Stimulated activated CD8-positive, alpha-beta memory T cell treated with anti-CD3 and anti-CD28 coated beads, Interleukin-15, amount 100 ng/mL, for 4 hours (primary cell): ENCODE results near the gene ATAD1.
"Not testable (repeated sequence)": the region's sequence is repeated elsewhere in the genome, so short reads cannot be mapped to it uniquely, and the experiment has no call there.

Experiments
- DNase-seq, 2 donors: peaks; one replicate each; pipeline ENCODE4 v3.0.0-alpha.2; 2020; ENCODE audit warnings: low read depth in 2 of 2

The ATAD1 gene, protein sequence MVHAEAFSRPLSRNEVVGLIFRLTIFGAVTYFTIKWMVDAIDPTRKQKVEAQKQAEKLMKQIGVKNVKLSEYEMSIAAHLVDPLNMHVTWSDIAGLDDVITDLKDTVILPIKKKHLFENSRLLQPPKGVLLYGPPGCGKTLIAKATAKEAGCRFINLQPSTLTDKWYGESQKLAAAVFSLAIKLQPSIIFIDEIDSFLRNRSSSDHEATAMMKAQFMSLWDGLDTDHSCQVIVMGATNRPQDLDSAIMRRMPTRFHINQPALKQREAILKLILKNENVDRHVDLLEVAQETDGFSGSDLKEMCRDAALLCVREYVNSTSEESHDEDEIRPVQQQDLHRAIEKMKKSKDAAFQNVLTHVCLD

DNA sequence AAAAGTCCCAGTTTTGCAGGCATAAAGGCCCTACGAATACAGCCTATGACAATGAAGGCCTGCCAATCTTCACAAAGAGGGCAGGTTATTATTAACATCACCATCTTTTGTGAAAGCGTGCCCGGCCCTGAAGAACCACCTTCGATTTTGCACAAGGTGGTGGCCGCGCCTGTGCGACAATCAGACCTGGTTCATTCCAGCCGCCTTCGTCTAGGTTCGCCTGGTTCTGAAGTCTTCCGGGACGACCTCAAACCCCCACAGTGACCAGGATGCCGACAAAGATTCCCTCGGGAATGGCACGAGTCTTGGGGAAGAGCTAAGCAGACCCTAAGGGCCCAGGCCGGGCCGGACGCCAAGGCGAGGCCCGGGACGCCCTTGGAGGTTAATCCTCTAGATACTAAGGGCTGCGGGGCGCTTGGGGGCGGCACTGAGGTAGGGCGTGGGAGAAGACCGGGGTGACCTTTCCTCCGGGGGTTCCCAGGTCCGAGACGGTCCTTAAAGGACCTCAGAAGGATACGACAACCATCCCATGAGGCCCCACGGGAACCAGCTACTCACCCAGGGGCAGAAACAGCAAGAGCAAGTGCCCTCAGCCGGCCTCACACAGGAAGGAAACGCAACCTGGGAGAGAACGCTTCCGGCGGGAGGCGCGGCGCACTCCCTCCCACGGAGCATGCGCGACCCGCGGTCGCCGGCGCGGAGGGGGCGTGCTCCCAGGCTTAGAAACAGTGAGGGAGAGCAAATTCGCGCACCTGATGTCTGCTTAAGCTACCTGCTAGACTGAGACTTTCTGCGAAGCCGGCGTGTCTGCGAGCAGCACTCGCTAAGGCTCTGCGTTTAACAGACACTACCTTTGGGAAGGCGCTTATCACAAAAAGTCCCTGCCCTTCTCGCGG is at the start of gene ATAD1:
Gene ATAD1, minus strand, starts transcription at position 618 of the 896 bp plus-strand sequence. CDS start 3,627 bp downstream, outside the sequence.
- DNase-seq = peak; percentile 76 to 79

DNA sequence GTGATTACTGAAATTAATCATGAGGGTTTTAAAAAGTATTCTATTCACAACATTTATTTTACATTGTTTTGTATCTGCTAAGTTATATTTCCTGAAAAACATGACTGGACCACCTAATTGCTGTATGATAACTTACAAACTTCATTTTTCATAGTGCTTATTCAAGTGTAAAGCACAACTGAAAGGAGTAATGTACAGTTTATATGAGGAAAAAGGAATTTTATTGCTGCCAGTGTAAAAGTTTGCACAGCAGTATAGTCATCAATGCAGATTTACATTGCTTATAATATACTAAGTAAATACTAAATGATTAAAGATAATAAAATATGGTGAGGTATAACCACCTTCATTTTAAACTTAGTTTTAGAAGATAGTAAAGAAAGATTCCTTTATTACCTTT is 49.4 kb upstream of the ATAD1 start:
- no peak for DNase-seq

DNA sequence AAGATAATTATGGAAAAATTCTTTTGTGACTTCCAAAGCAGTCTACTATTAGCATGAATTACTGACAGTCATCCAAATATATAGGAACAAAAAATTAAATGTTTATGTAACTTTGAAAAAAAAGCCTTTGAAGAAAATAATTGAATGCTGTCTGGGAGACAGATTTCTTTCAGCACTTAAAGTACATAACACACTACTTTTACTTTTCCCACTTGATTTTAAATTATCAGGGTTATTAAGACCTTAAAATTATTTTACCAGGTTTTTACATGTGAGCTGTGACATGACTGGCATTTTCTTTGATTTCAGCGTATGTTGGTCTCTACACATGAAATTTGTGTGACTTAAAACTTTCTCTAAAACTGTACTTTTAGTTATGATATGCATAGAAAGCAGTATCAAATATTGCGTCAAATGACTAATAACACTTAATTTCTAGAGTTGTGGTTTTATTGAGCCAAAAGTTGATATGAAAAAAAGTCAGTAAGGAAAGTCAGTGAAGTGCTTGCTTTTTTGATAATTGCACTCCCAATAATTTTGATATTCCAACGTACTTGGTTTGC is 48.5 kb upstream of the ATAD1 start:
- DNase-seq = no peak

DNA sequence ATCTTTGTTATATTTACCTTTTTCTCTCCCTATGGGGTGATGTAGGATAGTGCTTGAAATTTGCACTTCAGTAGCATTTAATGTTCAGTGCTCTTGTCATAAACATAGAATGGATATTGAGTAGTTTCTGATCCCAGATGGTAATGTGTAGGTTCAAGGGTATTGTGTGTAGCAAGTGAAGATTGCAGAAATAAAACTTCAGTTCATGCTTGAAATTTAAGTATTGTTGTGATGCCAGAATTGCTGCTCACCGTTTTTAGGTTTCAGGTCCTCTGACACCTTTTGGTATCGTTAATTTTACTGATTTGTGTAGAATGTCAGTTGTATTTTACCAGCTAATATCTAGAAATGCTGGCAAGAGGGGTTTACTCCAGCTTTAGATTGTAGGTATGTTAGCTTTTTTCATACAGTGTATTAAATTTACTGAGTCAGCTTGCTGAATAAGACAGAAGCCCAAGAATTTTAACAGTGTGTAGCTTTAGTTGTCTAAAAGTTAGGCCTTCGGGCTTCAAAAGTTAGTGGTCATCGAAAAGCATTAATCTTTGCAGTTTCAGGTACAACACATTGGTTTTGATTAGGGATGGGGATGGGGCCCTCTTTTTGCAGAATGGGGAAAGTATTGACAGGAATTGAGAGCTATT is 47.3 kb upstream of the ATAD1 start:
- no peak for DNase-seq

DNA sequence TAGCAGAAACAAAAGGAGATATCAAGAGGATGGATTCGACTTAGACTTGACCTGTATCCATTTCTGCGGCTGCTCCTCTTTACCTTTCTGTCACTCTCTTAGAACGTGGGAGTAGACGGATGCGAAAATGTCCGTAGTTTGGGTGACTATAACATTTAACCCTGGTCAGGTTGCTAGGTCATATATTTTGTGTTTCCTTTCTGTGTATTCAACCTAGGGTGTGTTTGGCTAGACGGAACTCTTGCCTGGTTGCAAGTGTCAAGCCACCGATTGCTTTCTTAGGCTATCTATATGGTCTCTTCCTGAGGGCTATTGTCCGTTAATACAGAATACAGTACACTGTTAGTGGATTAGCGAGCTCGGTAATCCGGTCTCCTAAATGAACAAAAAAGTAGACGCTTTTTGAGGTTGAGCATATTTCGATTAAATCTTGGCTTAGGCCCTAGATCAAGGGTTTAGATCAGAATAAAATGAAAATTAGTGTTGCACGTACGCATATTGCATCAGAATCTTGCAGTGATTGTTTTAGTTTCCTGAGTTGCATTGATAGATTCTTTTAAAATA is 46.6 kb upstream of the ATAD1 start:
- no peak for DNase-seq

DNA sequence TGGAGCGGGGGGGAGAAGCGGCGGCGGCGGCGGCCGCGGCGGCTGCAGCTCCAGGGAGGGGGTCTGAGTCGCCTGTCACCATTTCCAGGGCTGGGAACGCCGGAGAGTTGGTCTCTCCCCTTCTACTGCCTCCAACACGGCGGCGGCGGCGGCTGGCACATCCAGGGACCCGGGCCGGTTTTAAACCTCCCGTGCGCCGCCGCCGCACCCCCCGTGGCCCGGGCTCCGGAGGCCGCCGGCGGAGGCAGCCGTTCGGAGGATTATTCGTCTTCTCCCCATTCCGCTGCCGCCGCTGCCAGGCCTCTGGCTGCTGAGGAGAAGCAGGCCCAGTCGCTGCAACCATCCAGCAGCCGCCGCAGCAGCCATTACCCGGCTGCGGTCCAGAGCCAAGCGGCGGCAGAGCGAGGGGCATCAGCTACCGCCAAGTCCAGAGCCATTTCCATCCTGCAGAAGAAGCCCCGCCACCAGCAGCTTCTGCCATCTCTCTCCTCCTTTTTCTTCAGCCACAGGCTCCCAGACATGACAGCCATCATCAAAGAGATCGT is 46.0 kb upstream of the ATAD1 start:
- not testable (repeated sequence) for DNase-seq

DNA sequence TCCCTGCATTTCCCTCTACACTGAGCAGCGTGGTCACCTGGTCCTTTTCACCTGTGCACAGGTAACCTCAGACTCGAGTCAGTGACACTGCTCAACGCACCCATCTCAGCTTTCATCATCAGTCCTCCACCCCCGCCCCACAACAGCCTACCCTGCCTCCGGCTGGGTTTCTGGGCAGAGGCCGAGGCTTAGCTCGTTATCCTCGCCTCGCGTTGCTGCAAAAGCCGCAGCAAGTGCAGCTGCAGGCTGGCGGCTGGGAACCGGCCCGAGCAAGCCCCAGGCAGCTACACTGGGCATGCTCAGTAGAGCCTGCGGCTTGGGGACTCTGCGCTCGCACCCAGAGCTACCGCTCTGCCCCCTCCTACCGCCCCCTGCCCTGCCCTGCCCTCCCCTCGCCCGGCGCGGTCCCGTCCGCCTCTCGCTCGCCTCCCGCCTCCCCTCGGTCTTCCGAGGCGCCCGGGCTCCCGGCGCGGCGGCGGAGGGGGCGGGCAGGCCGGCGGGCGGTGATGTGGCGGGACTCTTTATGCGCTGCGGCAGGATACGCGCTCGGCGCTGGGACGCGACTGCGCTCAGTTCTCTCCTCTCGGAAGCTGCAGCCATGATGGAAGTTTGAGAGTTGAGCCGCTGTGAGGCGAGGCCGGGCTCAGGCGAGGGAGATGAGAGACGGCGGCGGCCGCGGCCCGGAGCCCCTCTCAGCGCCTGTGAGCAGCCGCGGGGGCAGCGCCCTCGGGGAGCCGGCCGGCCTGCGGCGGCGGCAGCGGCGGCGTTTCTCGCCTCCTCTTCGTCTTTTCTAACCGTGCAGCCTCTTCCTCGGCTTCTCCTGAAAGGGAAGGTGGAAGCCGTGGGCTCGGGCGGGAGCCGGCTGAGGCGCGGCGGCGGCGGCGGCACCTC is 45.3 kb upstream of the ATAD1 start, which contains the start of the genes KLLN and PTEN:
Gene KLLN, minus strand, starts transcription at position 481 of the 891 bp plus-strand sequence. CDS start 1,046 bp downstream, outside the sequence.
Gene PTEN, plus strand, starts transcription at position 573 of the 891 bp plus-strand sequence. CDS start 845 bp downstream, outside the sequence.
- peak; percentile 51 to 70 for DNase-seq

DNA sequence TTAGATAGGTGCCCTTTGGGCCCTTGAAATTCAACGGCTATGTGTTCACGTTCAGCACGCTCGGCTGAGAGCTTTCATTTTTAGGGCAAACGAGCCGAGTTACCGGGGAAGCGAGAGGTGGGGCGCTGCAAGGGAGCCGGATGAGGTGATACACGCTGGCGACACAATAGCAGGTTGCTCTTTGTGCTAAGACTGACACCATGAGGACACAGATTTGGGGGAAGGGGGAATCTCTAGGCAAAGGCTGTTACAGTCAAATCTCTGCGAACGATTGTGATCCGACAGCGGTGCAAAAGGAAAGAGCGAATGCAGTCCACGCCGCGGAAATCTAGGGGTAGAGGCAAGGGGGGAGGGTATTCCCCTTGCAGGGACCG is 44.6 kb upstream of the ATAD1 start:
- DNase-seq = no peak

DNA sequence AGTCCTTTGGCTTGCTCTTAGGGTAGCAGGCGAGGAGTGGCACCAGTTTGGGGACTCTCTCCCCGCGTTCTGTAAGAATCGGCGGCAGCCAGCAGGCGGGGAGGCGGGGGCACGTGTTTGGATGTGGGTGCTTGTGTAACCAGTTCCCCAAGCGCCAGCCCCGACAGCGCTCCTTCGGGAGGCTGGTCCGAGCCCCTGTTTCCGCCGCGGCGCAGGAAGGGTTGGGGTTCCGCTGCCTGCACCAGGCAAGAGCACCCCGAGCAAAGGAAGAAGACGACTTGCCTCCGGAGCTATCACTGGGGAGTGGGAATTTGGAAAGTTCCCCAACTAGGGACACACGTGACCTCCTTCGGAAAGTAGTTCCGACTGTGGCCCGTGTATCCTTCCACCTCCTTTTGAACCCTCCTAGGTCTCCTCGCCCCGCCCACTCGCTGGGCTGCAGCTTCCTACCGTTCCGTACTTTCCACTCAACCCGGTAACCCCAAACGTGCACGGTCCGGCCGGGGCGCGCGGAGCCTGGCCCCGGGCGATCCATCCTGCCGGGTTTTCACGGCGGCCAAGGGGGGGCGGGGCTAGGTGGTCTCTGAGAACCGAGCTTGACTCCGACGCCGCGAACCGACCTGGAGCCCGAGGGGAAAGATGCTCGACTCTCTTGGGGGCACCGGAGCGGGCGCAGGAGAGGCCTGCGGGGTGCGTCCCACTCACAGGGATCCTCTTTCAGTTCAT is 44.1 kb upstream of the ATAD1 start:
- DNase-seq = peak; percentile 85 to 88

DNA sequence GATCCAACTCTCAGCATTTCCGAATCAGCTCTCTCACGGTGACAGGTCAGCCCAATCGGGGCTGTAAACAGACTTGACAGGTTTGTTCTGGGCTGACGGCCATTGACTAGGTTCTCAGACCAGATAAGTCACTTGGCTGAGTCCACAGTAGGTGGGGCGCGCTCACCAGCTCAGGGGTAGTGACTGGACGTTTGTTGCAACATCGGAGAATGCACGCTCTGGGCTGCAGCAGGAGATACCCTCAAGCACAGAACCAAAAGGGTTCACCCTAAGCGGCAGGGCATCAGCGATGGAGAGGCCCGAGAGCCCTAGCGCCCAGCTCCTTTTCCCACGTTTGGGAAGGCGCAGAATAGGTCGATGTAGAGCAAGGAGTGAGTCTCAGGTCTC is 43.5 kb upstream of the ATAD1 start:
- no peak for DNase-seq

DNA sequence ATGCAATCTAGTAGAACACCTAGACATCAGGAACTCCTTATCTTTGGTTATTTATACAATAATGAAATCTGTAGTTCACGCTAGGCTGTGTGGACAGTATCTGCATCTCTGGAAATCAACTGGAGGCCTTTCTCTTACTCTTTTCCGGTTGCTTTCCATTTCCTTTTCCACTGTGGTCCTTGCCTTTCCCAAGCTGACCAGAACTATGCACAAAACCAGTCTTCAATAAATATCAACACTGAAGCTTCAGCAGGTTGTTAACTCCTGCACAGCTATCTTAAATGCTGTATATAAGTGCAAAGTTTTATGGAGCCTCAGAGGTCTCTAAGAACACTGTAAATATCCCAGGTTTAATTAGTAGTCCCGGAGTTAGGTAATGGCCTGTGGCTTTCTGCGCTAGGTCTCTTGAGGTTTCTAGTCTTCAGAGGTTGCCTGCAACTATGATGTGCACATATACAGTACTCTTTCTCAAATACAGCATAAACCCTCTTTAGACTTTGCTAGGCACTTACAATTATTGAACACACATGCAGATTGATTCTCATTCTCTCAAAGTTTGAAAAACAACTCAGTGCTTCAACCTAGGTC is 42.9 kb upstream of the ATAD1 start:
- no peak for DNase-seq

DNA sequence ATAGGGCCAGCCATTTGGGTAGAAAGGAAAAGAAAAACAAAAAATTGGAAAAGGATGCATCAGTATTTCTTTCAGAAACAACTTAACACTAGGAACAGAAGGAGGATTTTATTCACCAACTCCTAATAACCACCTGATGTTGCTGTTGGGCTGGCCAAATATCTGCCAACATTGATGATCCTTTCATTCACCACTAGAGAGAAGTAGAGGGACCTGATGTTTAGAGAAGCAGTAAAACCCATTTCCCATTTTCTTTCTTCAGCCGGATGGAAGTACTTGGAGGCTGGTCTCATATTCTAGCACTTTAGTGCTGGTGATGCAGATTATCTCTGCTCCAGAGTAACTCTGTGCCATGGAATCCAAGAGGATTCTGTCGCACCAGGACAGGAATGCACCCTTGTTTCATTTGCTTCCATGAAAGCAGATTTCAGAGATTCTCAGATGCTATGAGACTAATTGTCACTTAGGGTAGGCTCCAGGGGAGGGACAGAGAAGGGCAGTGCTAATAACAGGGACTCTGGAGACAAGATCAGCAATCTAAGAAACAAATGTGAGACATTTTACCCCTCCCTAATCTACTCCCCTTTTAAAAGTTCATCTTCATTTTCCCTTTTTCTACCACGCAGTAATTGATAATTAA is 42.2 kb upstream of the ATAD1 start:
- no peak for DNase-seq

DNA sequence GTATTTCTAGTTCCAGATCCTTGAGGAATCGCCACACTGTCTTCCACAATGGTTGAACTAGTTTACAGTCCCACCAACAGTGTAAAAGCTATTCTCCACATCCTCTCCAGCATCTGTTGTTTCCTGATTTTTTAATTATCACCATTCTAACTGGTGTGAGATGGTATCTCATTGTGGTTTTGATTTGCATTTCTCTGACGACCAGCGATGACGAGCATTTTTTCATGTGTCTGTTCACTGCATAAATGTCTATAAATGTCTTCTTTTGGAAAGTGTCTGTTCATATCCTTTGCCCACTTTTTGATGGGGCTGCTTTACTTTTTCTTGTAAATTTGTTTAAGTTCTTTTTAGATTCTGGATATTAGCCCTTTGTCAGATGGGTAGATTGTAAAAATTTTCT is 37.6 kb upstream of the ATAD1 start:
- DNase-seq = not testable (repeated sequence)

DNA sequence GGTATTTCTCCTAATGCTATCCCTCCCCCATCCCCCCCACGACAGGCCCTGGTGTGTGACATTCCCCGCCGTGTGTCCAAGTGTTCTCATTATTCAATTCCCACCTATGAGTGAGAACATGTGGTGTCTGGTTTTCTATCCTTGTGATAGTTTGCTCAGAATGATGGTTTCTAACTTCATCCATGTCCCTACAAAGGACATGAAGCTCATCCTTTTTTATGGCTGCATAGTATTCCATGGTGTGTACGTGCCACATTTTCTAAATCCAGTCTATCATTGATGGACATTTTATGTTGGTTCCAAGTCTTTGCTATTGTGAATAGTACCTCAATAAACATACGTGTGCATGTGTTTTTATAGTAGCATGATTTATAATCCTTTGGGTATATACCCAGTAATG is 37.2 kb upstream of the ATAD1 start:
- not testable (repeated sequence) for DNase-seq

DNA sequence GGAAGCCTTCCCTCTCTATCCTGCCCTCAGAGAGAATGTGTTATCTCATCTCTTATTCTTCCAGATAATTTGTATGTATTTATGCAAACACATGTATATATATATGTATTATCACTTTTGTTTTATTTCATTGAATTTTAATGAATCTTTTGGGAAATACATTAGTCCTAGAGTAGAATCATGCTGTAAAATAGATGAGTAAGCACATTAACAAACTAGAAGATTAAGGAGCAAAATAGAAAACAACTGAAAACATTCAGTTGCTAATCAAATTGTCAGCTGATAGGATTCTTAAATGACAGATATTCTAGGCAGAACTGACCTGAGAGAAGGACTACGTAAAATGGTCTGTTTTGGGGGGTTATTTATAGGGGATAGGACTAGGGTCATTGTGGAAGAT is 34.1 kb upstream of the ATAD1 start:
- DNase-seq = no peak

DNA sequence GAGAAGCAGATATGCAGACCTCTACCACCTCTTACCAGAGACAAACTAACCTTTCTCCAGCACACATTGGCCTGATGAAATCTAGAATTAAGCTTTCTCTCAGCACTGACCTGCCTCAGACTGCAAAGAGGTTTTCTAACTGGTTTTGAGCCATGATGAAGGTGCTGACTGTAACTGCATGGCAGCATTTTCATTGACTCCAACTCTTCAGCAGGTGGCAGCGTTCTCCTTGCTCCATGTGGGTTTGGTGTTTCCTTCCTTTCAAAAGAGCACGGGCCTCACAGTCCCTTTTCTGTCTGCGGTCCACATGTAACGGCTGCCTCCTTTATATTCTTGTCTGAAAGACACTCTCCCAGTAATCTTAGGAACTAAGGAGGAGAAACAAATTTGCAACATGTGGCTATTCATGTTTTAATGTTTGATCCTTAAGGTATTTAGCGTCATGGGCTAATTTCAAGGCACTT is 32.7 kb upstream of the ATAD1 start:
- peak in 1 of 2 donors; percentile 15 for DNase-seq

DNA sequence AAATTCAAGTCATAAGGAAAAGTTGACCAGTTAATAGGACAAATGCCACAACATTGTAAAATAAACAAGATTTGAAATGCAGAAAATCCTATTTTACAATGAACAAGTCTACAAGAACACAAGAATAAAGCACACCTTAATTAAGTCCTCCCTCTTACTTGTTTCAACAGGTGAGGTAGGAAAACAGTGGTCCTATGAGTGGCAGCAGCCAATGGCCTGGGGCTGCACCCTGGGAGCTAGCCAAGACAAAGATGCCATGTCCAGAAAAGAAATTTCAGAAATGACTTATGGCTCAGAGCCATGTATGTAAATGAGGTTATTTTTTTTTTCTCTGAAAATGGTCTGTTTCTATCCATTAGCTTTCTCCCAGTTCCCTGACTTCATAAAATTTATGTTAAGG is 31.0 kb upstream of the ATAD1 start:
- no peak for DNase-seq

DNA sequence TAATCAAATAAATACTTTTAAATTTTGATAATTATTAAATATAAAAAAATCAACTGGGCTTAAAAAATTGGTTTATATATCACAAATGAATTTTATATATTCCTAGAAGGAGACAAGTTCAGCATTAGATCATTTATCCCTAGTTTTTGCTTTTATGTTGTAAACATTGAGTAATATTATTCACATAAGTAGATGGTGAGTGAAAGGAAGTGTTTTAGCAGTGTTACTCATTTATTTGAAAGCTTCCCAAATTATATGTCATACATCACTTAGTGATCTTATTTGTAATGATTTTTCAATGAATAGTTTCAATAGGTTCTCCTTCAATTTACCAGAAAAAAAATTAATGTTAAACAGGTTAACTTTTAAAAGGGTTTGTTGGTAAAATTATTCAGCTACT is 29.5 kb upstream of the ATAD1 start:
- DNase-seq = no peak
